GM12878 (cell line): ENCODE measurements around the gene SLC9C1. TPM values are rescaled to one million over a fixed set of nuclear protein-coding genes. Genes with fewer than 3 reads are reported as not detected.
A peak's percentile ranks its signal among the peaks of the same experiment; 100 is the strongest.

Experiments
- ASH2L ChIP-seq: fragments of 300-600, 200-600 bp; sonication (generic); IDR thresholded peaks from 2 replicates; pipeline ENCODE4 v1.6.1; 2017; ENCODE audit warnings: low read depth, mild to moderate bottlenecking, borderline replicate concordance
- BACH1 ChIP-seq: fragments of 450-650 bp; IDR thresholded peaks from 2 replicates; pipeline ENCODE4 v1.6.1; 2017; ENCODE audit warnings: mild to moderate bottlenecking, borderline replicate concordance
- BCL3 ChIP-seq: IDR thresholded peaks from 2 replicates; pipeline ENCODE4 v1.6.1; 2011; ENCODE audit warnings: borderline replicate concordance, low read depth, mild to moderate bottlenecking, moderate library complexity, low read length; ENCODE audit not compliant: insufficient read depth, poor library complexity, severe bottlenecking
- CREM ChIP-seq: IDR thresholded peaks from 2 replicates; pipeline ENCODE4 v1.6.1; 2014; ENCODE audit warnings: antibody characterized with exemption, low read depth
- EGR1 ChIP-seq, 2 experiments: IDR thresholded peaks; 1 replicate in 1 of 2; 2 replicates in 1 of 2; pipeline ENCODE4 v1.6.1; 2011 to 2012; ENCODE audit warnings: low read depth in 2 of 2, low read length in 2 of 2, borderline replicate concordance in 1 of 2, mild to moderate bottlenecking in 1 of 2, moderate library complexity in 1 of 2
- ELK1 ChIP-seq: IDR thresholded peaks from 2 replicates; pipeline ENCODE4 v1.6.1; 2012; ENCODE audit warnings: low read depth, low read length, improper control_type of control experiment
- IKZF2 ChIP-seq, 2 experiments: fragments of 450-650 bp; IDR thresholded peaks; 2 replicates each; pipeline ENCODE4 v1.6.1; 2017; ENCODE audit warnings: mild to moderate bottlenecking in 2 of 2, moderate library complexity in 2 of 2
- MEF2A ChIP-seq: IDR thresholded peaks from 2 replicates; pipeline ENCODE4 v1.6.1; 2011; ENCODE audit warnings: low read depth, mild to moderate bottlenecking, low read length, moderate library complexity; ENCODE audit not compliant: insufficient read depth
- MYB ChIP-seq: fragments of 150-350 bp; IDR thresholded peaks from 2 replicates; pipeline ENCODE4 v1.6.1; 2014; ENCODE audit warnings: mild to moderate bottlenecking, low read depth, low read length, borderline replicate concordance
- PBX3 ChIP-seq: IDR thresholded peaks from 2 replicates; pipeline ENCODE4 v1.6.1; 2011; ENCODE audit warnings: mild to moderate bottlenecking, low read depth, low read length, moderate library complexity; ENCODE audit not compliant: insufficient replicate concordance
- REST ChIP-seq: IDR thresholded peaks from 2 replicates; pipeline ENCODE4 v1.6.1; 2012; ENCODE audit warnings: mild to moderate bottlenecking, low read depth, low read length
- SIX5 ChIP-seq: IDR thresholded peaks from 2 replicates; pipeline ENCODE4 v1.6.1; 2011; ENCODE audit warnings: mild to moderate bottlenecking, low read depth, low read length, moderate library complexity; ENCODE audit not compliant: severe bottlenecking
- SMAD1 ChIP-seq: fragments of 450-650 bp; IDR thresholded peaks from 2 replicates; pipeline ENCODE4 v1.6.1; 2018; ENCODE audit warnings: mild to moderate bottlenecking, low read depth; ENCODE audit not compliant: partially characterized antibody
- SP1 ChIP-seq: IDR thresholded peaks from one replicate; pipeline ENCODE4 v1.6.1; 2011; ENCODE audit warnings: low read depth, low read length
- SREBF1 ChIP-seq: IDR thresholded peaks from 2 replicates; pipeline ENCODE4 v1.6.1; 2012; ENCODE audit warnings: mild to moderate bottlenecking, low read length
- polyA plus RNA-seq, 11 experiments: library from polyadenylated mRNA; depleted of rRNA in 4 of 11; unstranded in 6 of 11; stranded (reverse) in 5 of 11; fragments of >200 nt; fragmentation: Nextera tagmentation in 4 of 11; fragmentation: Illumina TruSeq in 1 of 11; extraction: Ambion mirVana in 4 of 11; extraction: Trizol in 1 of 11; gene quantifications; 1 replicate in 1 of 11; 2 replicates in 10 of 11; pipeline versions ENCODE4 v1.2.1 to v1.2.3, GENCODE V29; 2011 to 2016; ENCODE audit warnings: inconsistent platforms in 2 of 11, missing spikeins in 2 of 11, low read depth in 1 of 11
- total RNA-seq, 4 experiments: library from RNA; depleted of rRNA in 3 of 4; stranded (reverse); fragments of >200 nt in 3 of 4; fragmentation: Illumina TruSeq in 1 of 4; extraction: Trizol in 1 of 4; gene quantifications; 2 replicates each; pipeline versions ENCODE4 v1.2.1 to v1.2.3, GENCODE V29; 2013 to 2021
- TF ChIP-seq, protein P1 (sequence below): fragments of 450-650 bp; conservative IDR thresholded peaks from 2 replicates; pipeline ENCODE4 v1.6.1; 2017; ENCODE audit warnings: mild to moderate bottlenecking, moderate library complexity

The SLC9C1 gene
- total and polyA plus RNA-seq, 10 of the 15 experiments (the other 5 are each of a cell fraction or from before 2014, with no cell fraction given) = not detected

DNA sequence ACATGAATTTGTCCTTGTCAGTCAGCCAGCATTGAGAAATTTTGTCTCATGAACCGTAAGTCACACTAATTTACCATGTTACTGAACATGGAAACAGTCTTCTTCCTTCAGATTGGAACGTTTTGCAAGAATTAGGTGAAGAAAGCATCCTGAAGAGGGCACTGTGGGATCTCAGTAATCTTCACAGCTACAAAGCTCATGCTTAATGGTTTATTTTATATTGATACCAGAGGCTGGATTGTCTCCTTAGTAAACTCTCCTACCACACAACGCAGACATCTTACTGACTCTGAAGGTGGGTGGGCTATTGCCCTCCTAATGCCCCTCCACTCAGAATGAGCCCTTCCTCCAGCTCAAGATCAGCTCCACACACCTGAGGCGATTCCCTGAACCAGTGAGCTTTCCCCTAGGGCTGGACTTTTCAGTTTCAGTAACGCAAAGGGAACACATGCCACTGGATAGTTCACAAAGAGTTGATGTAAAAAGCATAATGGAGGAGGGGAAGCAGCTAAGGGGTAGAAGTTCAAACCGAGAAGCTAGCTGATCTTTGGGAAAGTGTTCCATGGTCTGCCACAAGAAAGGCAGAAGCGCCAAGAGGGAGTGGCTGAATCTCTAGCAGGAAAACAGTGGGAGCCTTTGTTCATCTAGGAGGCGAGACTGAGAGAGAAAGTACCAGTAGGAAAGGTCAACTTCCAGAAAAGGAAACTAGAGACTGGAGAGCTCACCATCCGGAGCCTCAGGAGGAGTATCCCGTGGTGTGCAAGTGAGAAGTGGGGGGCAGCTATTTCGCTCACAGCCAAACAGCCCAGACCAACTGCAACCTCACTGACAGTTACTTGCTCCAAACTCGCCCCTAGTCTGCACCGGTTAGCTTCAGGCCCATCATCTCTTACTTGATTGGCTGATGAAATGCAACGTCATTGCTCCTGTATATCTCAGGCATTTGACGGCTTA lies at the start of gene SLC9C1 (continued):
- TF ChIP-seq PBX3 = no peak
- no peak for TF ChIP-seq SMAD1
- no peak for TF ChIP-seq BACH1
- no peak for TF ChIP-seq MYB
- peak; percentile 34 to 45; a peak in 2 of 4 replicates for TF ChIP-seq IKZF2 (IDR thresholded peaks at IDR 0.05)
- no peak for TF ChIP-seq BCL3
- no peak for TF ChIP-seq EGR1 (IDR thresholded peaks at IDR 0.05; ENCODE audit: borderline replicate concordance in 1 of 2, low read depth in 2 of 2, low read length in 2 of 2)
- TF ChIP-seq, protein P1, sequence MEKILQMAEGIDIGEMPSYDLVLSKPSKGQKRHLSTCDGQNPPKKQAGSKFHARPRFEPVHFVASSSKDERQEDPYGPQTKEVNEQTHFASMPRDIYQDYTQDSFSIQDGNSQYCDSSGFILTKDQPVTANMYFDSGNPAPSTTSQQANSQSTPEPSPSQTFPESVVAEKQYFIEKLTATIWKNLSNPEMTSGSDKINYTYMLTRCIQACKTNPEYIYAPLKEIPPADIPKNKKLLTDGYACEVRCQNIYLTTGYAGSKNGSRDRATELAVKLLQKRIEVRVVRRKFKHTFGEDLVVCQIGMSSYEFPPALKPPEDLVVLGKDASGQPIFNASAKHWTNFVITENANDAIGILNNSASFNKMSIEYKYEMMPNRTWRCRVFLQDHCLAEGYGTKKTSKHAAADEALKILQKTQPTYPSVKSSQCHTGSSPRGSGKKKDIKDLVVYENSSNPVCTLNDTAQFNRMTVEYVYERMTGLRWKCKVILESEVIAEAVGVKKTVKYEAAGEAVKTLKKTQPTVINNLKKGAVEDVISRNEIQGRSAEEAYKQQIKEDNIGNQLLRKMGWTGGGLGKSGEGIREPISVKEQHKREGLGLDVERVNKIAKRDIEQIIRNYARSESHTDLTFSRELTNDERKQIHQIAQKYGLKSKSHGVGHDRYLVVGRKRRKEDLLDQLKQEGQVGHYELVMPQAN = no peak
- no peak for TF ChIP-seq CREM
- no peak for TF ChIP-seq ELK1
- TF ChIP-seq ASH2L = no peak
- TF ChIP-seq REST = no peak
- no peak for TF ChIP-seq SP1
- TF ChIP-seq MEF2A = no peak
- TF ChIP-seq SIX5 = no peak
- no peak for TF ChIP-seq SREBF1
